ENCODE results near the gene PRPSAP1.
"Not testable (repeated sequence)": the region's sequence is repeated elsewhere in the genome, so short reads cannot be mapped to it uniquely, and the experiment has no call there.

The PRPSAP1 gene

DNA sequence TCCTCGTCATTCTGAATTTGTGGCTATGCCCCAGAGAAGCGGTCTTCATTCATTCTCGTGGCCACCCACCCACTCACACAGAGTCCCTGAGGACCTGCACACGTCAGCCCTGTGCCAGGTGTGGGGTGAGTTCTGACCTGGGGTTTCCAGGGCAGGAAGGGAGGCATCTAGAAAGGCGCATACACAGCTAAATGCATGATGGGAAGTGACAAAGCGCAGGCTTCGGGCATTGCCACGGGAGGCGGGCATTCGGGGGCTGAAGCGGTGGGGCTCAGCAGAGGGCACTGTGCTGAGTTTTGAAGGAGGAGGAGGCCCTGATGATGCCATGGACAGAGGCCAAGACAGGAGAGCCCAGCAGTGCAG is 77.7 kb downstream of the PRPSAP1 start:
- DNase-seq, result no peak

DNA sequence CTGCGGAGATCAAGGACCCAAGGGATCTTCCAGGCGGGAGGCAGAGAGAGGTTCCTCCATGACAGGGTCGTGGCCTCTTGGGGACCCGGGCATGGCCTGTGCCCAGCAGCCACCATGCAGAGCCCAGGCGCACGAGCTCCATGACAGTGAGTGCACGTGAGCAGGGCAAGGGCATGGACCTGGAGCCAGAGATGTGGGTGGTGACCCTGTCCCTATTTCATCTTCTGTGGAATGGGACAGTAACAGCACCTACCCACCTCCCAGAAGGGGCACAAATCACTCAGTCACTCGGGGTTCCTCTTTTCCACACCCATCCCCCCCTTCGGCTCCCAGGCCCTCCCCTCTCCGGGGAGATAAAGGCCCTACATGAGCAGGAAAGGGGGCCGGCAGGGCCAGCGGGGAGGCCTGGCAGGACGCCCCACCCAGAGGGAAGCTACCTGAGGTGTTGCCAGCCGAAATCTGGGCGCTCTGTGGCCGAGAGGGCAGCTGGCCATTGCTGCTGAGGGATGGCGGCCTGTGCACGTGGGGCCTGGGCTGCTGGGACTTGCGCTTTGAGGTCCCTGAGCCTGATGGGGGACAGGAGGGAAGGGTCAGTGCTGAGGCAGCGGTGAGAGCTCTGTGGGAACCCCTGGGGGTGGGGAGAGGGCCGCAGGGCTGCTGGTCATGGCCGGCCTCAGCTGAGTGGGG is 78.2 kb downstream of the PRPSAP1 start:
- DNase-seq, result no peak

DNA sequence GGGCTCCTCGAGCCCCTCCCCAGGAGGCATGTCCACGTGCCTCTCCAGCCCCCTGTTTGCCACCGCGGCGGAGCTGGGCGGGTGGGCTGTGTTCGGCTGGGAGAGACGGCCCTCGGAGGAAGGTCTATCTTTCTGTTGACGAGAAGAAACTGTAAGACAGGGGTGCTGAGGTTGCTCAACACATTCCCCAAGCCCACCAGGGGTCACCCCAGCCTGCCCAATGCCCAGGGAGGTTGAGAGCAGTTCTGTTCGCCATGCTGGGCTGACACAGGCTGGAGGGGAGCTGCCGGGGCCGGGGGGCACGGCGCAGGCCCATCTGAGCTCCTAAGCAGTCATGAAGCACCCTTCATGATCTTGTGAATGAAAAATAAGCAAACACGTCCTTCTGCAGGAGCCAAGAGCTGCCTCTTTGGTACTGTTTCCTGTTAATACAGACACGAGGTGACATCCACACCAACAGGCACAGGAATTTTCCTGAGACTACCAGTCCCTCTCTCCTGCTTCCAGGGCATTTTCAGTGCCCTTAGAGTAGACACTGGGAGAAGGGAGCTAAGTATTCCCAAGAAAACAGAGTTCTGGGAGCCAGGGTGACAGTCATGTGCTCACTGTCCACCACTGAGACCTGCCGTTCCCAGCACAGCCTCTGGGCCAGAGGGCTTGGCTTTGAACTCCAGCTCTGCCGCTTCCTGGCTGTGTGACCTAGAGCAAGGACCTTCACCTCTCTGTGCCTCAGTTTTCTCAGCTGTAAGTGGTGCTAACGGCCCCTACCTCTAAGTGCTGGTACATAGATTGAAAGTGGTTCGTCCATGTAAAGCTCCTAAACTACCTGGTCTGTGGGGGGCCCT is 79.4 kb downstream of the PRPSAP1 start:
- DNase-seq, result no peak

DNA sequence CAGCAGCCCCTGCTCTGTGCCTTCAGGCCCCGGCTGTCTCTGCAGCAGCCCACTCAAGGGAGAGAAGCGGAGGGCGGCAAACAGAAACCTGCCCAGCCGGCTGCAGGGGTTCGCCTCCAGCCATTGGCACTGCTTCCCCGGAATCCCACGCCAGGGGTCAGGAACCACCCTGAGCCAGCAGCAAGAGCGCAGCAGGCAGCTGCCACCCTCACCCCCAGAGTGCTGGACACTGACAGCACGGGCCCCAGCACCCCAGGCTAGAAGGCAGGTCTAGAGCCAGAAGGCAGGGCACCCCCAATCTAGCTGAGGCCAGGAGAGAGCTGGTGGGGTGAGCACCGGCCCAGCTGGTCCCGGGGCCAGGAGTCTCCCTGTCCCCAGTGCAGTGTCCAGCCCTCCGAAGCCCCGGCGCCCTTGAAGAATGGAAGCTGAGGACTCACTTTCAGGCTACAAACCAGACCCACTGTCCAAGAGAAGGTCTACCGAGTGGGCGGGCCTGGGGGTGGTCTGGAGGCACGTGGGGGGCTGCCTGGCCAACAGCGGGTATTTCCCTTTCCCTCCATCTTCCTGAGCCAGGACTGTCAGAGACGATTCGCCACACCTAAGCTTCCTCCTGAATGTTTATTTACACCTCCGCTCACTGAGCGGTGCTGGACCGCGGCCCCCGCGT is 80.1 kb downstream of the PRPSAP1 start:
- no peak for DNase-seq

DNA sequence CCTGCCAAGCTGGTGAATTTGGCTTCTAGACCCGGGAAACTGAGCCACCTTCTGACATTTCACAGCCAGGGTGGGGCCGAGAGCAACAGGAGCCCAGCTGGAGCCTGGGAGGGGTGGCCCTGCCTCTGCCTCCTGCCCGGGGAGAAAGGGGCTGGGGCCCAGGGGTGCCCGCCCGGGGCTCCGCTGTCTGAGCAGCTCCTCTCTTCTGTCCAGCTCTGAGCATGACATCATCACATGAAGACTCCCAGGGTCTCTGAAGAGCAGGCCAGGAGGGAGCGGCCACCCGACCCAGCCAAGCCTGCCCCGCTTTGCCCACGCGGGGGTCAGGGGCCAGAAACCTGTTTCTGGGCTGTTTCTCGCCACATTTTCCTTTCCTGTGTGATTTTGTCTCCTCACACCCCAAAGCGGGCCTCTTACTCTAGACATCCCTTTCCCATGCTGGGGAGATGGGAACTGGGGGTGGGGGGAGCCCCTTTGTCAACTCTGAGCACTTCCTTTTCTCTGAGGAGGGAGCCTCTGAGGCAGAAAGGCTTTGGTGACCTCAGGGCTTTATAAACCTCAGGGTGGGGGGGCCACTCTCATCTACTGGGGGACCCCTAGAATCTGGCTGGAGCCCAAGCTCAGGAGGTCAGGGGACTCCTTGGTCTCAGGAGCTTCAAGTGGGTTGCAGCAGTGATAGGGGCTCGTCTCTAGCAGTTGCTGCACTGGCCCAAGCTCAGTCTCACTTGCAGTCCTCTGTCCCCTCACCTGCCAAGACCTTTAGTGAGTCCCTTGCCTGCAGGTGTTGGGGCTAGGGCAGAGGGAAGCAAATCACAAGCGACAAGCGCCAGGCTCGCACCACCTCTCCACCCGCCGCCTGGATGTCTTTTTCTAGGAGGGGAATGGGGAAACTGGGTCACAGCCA is 80.9 kb downstream of the PRPSAP1 start:
- no peak for DNase-seq

DNA sequence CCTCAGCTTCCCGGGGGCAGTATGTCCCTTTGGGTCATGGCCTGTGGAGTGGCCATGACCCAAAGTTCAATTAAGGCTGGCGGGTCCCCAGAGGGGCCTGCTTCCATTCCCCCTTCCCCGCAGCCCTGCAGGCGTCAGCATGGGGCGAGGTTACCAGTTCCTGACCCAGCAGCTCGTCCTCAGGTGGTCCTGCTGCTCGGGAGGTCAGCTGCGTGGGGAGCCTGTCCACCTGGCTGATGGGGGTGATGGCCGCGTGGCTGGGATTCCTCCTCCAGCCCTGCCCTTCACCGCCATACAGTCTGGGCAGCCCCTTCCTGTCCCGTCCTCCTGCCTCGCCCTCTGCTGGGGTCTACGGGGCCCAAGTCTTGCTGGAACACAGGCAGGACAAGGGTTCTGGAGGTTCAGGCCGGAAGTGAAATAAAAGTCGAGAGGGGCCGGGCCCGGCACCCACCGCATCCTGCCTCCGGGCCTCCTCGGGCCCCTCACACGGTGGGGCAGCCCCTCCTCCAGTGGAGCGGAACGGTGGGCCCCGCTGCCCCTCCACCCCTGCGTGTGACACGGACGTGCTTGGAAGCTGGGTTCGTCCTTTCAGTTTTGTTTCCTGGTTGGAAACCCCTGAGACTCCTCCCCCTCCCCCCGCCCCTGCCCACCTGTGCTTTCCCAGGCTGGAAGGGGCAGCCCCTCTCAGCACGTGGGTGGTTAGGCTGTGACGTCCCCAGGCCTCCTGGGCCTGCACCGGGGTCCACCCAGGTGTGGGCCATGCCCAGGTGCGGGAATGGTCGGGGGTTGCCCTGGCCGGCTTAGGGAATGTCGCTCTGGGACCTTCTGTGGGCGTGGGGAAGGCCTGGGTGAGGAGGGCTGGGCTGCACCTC is 81.8 kb downstream of the PRPSAP1 start:
- no peak for DNase-seq

DNA sequence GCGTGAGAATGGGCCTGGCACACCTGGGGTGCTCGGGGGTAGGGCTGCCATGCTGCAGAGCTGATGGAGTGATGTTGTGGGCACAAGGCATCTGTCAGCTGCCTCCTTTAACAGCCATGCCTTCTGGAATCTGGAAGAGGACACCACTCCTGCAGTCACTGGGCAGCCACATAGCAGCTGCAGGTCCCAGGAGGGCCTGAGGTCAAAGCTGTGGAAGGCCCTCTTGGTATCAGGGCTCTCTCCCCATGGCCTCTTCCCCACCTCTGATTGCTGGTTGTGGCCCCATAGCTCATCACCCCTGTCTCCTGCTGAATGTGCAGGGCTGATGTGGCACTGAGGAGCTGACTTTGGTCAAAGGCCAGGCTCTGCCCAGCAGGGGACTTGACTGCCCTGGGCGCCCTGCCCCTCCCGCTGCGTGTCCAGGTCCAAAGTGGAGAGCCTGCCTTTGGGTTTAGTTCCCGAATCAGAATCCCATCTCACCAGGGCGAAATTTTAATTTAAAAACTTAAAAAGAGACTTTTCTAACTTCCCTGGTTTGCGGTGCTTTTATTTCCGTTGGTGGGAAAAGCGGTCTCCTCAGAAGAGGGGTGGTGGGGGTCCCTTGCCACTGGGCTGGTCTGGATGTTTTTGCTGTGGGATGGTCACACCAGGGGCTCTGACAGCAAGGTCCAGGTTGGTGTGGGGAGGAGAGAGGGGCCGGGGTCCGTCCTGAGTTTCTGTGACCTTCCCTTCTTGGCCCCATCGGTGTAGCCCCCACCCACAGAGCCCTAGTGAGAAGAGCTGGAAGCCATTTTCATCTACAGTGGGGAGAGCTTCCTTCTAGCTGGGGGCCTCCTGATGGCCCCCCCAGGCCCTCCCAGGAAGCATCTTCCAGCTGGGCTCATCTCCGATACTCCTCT is 82.7 kb downstream of the PRPSAP1 start:
- no peak for DNase-seq

DNA sequence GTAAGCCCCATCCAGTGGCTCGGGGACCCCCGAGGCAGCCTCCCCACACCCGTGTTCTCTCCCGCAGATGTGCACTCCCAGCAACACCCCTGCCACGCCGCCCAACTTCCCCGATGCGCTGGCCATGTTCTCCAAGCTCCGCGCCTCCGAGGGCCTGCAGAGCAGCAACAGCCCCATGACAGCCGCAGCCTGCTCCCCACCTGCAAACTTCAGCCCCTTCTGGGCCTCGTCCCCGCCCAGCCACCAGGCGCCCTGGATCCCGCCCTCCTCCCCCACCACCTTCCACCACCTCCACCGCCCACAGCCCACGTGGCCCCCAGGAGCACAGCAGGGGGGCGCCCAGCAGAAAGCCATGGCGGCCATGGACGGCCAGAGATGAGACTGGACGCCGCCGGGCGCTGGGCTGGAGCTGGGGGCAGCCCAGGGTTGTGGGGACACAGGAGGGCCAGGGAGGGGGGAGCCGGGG is 83.6 kb downstream of the PRPSAP1 start:
- DNase-seq, result no peak

DNA sequence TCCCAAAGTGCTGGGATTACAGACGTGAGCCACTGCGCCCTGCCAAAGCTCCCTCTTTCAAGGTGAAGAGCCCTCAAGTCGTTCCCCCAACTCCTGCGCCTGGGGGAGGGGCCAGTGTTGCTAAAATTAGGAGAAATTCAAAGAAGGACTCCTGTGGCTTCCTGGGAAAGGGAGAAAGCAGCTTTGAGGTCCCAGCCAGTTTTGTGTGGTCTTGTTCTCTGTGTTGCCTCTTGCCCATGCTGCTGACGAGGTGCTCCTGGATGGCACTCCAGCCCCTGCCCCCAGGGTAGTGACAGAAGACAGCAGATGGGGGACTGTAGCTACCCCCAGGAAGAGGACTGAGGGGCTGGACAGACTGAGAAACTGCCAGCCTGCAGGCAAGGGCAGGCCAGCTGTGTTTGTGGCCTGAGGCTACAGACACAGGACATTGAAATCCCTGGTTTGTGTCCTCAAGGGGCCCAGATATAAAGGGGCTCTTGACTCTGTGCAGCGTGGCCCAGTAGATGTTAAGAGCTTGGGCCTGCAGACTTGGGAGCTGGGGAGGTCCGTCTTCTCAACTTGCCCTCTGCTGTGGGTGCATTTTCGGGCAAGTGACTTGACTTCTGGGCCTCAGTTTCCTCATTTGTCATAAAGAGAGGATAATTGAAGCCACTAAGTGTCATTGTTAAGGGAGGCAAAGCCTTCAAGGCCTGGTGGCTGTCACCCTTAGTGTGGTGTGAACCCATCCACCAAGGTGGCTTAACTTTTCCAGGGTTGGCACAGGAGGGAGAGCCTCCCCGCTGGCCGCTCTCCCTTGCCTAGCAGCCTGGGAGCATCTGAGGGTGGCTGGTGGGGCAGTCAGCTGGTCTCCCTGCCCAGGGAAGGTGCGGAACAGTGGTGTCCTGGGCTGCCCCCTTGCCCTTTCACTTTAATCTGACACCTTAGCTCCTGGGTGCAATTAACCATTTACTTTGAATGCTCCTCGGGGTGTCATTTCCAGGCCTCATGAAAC is 84.4 kb downstream of the PRPSAP1 start:
- DNase-seq, result no peak

DNA sequence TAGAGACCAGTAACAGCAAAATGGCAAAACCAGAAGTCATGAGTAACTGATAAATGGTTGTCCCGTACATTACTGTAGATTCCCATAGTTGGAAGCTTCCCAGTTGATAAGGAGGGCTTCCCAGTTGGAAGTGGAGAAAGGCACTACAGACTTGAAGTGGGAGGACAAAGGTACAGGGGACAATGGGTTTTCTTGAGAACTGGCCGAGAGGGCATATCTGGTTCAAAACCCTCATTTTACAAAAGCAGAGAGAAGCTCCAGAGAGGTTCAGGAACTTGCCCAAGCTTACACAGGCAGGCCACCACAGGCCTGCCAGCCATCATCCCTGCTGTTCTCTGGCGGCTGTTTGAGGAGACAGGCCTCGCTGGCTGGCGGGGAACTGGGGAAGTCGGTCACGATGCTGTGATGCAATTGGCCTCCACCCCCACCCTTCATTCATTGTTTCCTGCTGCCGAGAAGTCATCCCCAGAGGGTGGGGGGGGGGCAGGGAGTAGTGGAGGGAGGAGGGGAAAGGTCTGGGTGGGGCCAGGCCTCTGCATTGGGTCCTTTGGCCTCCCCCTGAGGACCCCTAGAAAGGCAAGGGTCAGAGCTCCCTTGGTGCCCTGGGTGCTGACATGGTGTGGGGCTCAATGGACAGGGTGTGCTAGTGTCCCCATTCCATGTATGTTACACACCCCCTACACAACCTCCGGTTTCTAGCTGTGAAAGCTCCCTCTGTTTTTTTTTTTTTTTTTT is 85.5 kb downstream of the PRPSAP1 start:
- DNase-seq, result no peak

DNA sequence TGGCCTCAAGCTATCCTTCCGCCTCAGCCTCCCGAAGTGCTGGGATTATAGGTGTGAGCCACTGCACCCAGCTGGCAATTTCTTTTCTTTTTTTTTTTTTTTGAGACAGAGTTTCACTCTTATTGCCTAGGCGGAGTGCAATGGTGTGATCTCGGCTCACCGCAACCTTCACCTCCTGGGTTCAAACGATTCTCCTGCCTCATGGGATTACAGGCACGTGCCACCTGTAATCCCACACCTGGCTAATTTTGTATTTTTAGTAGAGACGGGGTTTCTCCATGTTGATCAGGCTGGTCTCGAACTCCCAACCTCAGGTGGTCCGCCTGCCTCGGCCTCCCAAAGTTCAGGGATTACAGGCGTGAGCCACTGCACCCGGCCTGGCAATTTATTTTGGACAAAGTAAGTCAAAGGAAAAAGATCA is 86.1 kb downstream of the PRPSAP1 start:
- DNase-seq, result not testable (repeated sequence)

DNA sequence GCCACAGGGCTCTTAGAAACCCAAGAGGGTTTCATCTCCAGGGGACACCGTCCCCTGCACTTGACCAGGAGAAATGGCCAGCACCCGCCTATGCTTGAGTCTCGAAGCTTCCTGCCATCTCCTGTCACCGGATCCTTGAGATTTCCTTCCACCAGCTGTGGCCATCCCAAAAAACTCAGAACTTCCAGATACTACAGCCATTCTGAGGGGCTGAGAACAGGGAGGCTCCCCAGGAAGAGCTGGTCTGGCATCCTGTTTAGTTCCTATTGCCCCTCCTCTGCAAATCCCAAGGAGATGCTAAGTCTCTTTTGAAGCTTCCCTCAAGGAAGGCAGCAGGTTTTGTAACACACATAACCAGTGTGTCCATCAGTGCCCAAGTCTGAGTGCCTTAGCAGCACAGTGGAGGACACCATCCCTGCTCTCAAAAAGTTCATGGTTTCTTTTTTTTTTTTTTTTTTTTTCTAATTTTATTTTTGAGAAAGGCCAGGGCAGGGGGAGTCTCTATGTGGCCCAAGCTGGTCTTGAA is 86.6 kb downstream of the PRPSAP1 start:
- DNase-seq, result no peak

DNA sequence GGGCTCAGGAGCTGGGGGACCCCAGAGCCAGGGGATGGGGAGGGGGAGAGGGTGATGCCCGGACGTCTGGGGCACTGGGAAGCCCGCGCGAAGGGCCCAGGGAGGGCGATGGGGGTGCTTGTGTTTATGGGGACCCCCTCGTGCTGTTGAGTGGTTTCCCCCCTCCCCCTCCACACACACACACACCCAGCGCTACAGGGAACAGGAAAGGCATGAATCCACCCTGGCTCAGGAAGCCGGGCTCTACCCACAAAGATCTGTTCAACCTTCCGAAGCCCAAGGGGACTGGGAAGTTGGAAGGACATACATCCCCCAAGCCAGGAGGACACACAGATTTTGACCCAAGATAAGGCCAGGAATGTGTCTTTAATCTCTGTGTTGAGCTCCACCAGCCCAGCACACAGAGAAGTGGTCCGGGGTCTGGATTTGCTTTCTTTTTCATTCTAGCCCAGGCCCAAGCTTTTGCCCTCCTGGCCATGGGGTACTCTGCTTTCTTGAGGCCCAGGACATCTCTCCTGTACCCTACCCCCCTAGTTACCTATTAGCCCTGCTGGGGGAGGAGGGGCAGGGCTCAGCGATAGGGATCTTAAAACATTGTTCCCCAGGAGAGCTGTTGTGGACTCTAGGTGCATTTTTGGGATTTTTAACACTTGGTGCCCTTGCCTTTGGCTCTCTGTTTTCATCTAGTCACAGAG is 87.3 kb downstream of the PRPSAP1 start:
- no peak for DNase-seq

DNA sequence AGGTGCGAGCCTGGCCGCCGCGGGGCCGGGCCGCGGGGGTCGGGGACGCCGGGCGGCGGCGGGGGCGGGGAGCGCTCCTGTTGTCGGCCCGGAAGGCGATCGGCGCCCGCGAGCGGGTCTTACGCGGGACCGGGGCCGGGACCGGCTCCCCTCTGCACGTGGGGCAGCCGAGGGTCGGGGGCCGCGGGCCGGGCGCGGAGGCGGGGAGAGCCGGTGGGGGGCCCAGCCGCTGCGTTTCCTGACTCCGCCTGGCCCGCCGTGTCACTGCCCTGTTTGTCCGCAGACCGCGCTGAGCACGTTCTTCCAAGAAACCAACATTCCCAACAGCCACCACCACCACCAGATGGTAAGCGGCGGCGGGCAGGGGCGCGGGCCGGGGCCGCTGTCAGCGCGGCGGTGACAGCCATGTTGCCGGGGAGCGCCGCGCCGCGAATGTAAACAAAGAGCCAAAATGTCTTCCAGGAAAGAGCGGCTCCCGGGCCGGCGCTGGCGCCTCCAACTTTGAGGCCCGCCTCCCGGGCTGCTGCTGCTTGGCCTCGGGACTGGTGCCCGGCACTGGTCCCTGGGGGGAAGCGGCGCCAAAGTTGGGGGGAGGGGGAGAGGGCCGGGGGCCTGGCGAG is 88.0 kb downstream of the PRPSAP1 start:
- no peak for DNase-seq

DNA sequence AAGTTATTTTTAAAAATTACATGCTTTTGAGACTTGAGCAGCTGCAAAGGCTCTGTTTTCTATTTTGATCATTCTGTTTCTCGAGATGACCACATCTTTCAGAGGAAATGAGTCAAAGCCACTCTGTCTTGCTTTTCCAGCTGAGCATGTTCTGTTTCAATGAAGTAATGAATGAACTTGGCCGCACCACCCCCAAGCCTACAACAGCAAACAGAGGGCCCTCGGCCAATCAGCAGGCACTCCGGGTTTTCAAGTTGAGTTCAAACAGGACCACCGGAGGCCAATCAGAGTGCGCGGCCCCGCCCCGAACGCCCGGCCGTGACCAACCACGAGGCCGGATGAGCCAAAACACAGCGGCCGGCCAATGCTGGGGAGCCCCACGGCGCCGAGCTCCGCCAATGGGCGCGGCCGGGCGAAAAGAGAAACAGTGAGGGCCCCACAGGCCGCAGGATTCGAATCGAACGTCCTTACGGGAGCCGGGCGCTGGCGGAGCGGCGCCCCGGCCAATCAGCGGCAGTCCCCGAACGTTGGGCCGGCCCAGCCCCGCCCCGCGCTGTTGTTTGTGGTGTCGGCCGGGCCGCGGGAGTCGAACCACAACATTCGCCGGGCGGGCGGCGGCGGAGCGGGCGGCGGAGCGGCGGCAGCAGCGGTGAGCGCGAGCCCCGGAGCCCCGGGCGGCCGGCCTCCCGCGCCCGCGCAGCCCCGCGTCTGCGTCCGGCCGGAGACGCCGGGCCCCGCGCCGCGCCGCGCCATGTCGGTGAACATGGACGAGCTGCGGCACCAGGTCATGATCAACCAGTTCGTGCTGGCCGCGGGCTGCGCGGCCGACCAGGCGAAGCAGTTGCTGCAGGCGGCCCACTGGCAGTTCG is 88.7 kb downstream of the PRPSAP1 start, which contains the start of gene UBALD2:
TSS of gene UBALD2 (plus strand) at position 594 of the 869 bp plus-strand sequence. CDS start at position 752, 158 bp downstream.
- peak; percentile 97 for DNase-seq

DNA sequence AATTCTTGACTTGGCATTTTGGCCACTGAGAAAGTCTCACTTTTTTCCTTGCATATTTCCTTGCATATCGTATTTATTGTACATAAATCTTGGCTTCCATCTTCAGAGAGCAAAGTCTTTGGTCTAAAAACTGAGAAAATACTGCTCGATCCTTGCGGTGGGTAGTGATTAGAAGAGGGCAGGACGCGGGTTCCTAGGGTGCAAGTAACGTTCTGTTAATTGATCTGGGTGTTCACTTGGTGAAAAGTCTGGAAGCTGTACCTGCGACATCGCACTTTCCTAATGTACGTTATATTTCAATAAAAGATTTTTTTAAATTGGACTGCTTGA is 89.3 kb downstream of the PRPSAP1 start:
- no peak for DNase-seq
